Measurements from ENCODE around the gene GSTK1. TPM values are rescaled to one million over a fixed set of nuclear protein-coding genes. Genes with fewer than 3 reads are reported as not detected.
"Not testable (repeated sequence)": the region's sequence is repeated elsewhere in the genome, so short reads cannot be mapped to it uniquely, and the experiment has no call there.

GSTK1 gene
- total RNA-seq, 2 donors from 2014 or later, result 68.6 to 94.5 TPM

DNA sequence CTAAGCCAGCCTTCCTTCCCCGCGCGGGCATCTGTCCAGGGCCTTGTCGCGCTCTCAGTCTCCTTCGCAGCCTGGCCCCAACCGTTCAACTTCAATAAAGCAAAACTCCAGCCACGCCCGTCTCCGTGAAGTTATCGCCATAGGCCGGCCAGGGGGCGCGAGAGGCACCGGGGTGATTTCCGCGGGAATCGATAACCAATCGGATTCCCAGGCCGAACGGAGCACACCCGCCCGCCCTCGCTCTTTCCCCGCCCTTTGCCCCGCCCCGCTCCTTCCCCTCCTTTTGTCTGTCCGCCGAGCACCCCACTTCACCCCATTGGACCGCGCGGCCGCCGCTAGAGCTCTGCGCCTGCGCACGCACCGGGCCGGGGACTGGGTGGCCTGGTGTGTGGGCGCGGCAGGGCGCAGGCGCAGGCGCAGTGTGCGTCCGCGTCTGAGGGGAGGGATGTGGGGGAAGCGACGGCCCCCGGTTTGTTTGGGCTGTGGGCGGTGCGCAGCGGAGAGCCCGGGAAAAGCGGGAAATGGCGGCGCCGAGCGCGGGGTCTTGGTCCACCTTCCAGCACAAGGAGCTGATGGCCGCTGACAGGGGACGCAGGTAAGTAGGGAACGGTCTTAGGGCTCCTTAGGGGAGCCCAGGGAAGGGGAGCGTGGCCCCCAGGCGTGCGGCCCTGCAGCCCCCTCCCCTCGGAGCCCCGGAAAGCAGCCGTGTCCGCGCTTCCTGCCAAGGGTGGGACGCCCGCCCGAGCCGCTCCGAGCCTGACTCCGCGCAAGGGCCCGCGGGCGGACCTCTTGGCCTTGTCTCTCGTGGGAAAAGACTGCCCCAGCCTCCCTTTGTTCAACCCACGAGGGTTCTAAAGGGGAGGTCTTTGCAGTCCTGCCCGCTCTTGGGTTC, 24.9 kb downstream of the GSTK1 start, which contains the start of gene CASP2:
TSS of gene CASP2 (plus strand) at position 417 of the 892 bp plus-strand sequence. CDS start at position 522, 105 bp downstream.
- intact Hi-C loops (cut with DNase I), result no loop called here
- peak; percentile 99 for DNase-seq (ENCODE audit: low spot score)

DNA sequence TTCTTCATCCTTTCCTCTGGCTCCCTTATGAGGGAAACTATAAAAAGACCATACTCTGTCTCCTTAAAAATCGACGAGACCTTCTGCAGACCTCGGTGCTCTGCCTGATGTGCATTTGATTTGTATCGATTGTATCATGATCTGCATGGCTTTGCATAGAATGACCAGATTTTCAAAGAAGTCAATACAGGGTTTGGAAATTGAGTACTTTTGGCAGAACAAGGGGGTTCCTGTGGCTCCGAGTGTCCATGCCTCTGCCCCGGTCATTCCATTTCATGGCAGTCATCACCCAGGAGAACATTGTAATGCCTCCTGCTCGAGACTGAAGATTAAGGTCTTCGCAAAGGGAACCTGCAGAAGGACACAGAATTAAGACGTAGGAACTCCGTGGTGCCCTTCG, 25.6 kb downstream of the GSTK1 start:
- DNase-seq (ENCODE audit: low spot score), result no peak
- intact Hi-C loops (cut with DNase I), result no loop called here

DNA sequence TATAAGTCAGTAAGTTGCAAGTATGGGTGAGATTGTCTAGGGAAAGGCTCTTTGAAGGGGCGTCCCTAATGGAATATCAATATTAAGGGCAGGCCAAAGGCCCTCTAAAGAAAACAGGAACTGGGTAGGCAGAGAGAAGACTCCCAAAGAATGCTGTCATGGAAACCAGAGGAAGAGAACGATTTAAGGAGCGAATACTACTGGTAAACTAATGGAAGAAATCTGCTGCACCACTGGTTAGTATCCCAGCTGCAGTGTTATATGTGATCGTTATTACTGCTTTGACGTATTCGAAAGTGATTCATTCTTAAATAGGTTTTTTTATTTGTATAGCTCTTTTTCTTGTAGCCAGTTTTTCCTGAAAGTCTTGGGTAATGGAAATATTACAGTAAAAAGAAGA, 26.2 kb downstream of the GSTK1 start:
- DNase-seq (ENCODE audit: low spot score), result no peak
- intact Hi-C loops (cut with DNase I), result no loop called here

DNA sequence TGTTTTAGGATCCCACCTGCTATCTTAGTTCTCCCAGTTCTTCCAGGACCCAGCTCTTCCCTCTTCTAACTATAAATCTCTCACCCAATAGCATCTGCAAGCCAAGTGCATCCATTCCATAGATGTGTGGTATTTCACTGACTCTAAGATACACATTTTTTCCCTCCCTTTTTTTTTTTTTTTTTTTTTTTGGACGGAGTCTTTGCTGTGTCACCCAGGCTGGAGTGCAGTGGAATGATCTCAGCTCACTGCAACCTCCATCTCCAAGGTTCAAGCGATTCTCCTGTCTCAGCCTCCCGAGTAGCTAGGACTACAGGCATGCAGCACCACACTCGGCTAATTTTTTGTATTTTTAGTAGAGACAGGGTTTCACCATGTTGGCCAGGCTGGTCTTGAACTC, 26.6 kb downstream of the GSTK1 start:
- intact Hi-C loops (cut with DNase I), result loop anchor here in 1 of 2 donors (10.0 kb wide), 1 partner anchor 45 kb away; no protein-coding TSS in a partner anchor
- DNase-seq (ENCODE audit: low spot score), result not testable (repeated sequence)

GRCh38 chr7:143290293-143290692, 27.1 kb downstream of the GSTK1 start:
- DNase-seq (ENCODE audit: low spot score), result no peak
- intact Hi-C loops (cut with DNase I), result loop anchor here in 1 of 2 donors (10.0 kb wide), 1 partner anchor 45 kb away; no protein-coding TSS in a partner anchor

GRCh38 chr7:143292876-143293275, 29.6 kb downstream of the GSTK1 start:
- intact Hi-C loops (cut with DNase I), result loop anchor here in 1 of 2 donors (10.0 kb wide), 1 partner anchor 48 kb away; no protein-coding TSS in a partner anchor
- no peak for DNase-seq (ENCODE audit: low spot score)

GRCh38 chr7:143295870-143296269, 32.6 kb downstream of the GSTK1 start:
- DNase-seq (ENCODE audit: low spot score), result no peak
- intact Hi-C loops (cut with DNase I), result loop anchor here in 1 of 2 donors (10.0 kb wide), 1 partner anchor 51 kb away; no protein-coding TSS in a partner anchor

- intact Hi-C loops (cut with DNase I), result loop anchor here in 1 of 2 donors (10.0 kb wide), 1 partner anchor 52 kb away; no protein-coding TSS in a partner anchor
- DNase-seq (ENCODE audit: low spot score), result no peak
These were observed 33.4 kb downstream of the GSTK1 start for GRCh38 chr7:143296686-143297085.

- no peak for DNase-seq (ENCODE audit: low spot score)
- intact Hi-C loops (cut with DNase I), result loop anchor here in 1 of 2 donors (10.0 kb wide), 1 partner anchor 55 kb away; no protein-coding TSS in a partner anchor
These were observed 36.1 kb downstream of the GSTK1 start for GRCh38 chr7:143299346-143299745.

DNA sequence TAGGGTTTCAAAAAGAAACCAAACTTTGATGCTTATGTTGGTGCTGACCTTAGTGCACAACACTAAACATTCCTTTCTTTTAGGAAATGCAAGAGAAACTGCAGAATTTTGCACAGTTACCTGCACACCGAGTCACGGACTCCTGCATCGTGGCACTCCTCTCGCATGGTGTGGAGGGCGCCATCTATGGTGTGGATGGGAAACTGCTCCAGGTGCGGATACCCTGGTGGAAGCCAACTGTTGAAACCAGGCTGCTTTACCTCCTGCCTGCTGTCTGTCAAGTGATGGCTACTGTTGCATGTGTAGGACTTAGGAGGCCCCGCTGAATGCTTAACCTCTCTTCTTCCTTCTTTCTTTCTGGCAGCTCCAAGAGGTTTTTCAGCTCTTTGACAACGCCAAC, 36.6 kb downstream of the GSTK1 start:
- intact Hi-C loops (cut with DNase I), result loop anchor here in 1 of 2 donors (10.0 kb wide), 1 partner anchor 55 kb away; no protein-coding TSS in a partner anchor
- no peak for DNase-seq (ENCODE audit: low spot score)

DNA sequence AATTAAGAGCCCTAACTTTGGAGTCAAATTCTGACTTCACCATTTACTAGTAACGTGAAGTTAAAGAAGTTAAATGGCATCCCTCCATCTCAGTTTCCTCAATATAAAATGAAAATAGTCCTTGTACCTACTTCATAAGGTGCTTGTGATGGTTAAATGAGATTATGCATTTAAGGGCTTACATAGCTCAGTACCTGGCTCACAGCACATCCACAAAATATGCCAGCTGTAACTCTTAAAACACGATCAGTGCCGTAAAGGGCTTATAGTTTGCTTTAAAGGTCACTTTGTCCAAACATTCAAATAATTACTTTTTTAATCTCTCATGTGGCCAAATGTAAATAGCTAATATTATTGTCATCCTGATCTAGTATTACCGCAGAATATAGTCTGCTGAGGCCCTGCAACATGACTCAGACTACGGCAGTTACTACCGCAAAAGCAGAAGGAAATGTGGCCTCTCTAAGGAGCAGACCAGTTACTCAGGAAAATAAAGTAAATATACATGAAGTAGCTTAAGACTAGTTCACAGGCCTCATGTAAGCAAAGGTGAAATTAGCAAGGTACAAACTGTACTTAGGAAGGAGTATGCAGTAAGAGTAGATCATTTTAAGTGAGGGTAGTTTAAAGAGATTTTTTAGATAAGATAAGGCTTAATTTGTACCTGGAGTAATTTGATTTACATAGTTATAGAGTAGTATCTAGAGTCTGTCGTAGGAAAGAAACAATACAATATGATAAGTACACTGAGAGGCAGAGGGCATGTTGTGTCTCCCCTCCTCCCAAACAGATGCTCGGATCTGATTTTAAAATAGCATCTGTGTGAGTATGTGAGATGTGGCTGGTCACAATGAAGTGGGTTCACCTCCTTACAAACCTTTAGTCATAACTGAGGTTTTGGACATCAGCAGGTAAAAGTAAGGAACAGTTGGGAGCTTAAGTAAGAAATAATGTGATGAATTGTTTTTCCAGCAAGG, 38.0 kb downstream of the GSTK1 start:
- intact Hi-C loops (cut with DNase I), result no loop called here
- no peak for DNase-seq (ENCODE audit: low spot score)

DNA sequence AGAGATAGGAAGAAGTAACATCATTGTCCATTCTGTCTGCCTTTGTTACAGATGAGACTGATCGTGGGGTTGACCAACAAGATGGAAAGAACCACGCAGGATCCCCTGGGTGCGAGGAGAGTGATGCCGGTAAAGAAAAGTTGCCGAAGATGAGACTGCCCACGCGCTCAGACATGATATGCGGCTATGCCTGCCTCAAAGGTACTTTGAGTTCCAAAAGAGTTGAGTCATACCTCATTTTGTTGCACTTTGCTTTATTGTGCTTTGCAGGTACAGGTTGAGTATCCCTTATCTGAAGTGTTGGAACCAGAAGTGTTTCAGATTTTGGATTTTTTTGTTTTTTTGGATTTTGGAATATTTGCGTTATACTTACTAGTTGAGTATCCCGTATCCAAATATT, 40.5 kb downstream of the GSTK1 start:
- DNase-seq (ENCODE audit: low spot score), result no peak
- intact Hi-C loops (cut with DNase I), result no loop called here

- DNase-seq (ENCODE audit: low spot score), result no peak
- intact Hi-C loops (cut with DNase I), result no loop called here
These were observed 41.7 kb downstream of the GSTK1 start for GRCh38 chr7:143304938-143305337.

- DNase-seq (ENCODE audit: low spot score), result peak; percentile 92
- intact Hi-C loops (cut with DNase I), result no loop called here
These were observed 42.3 kb downstream of the GSTK1 start for GRCh38 chr7:143305423-143306070.

- intact Hi-C loops (cut with DNase I), result no loop called here
- no peak for DNase-seq (ENCODE audit: low spot score)
These were observed 45.4 kb downstream of the GSTK1 start for GRCh38 chr7:143308632-143309031.

GRCh38 chr7:143314127-143314526, 50.9 kb downstream of the GSTK1 start:
- DNase-seq (ENCODE audit: low spot score), result no peak
- intact Hi-C loops (cut with DNase I), result no loop called here

GRCh38 chr7:143315776-143316175, 52.5 kb downstream of the GSTK1 start, which contains the start of gene CLCN1:
TSS of gene CLCN1 (plus strand) at chr7:143316111. CDS start at chr7:143316213, 102 bp downstream.
- intact Hi-C loops (cut with DNase I), result no loop called here
- no peak for DNase-seq (ENCODE audit: low spot score)

GRCh38 chr7:143316492-143316891, 53.3 kb downstream of the GSTK1 start:
- intact Hi-C loops (cut with DNase I), result no loop called here
- DNase-seq (ENCODE audit: low spot score), result no peak

- DNase-seq (ENCODE audit: low spot score), result no peak
- intact Hi-C loops (cut with DNase I), result no loop called here
These were observed 55.4 kb downstream of the GSTK1 start for GRCh38 chr7:143318661-143319060.

All from posterior vena cava (tissue), 2 donors.